Breast epithelium (tissue), 4 donors: ENCODE results near the gene CCK. TPM values are rescaled to one million over a fixed set of nuclear protein-coding genes. Genes with fewer than 3 reads are reported as not detected.

ENCODE experiments used
- DNase-seq, 2 donors: peaks; one replicate each; pipeline ENCODE4 v3.0.0-alpha.2; 2019; ENCODE audit warnings: low spot score in 2 of 2
- H3K27ac ChIP-seq, 2 donors: fragments of 200-600 bp; sonication (generic) in 1 of 2; one replicate each; pipeline ENCODE4 v1.5.1; 2016 to 2019; ENCODE audit warnings: mild to moderate bottlenecking in 1 of 2
- H3K27me3 ChIP-seq, 2 donors: fragments of 200-600 bp; sonication (generic) in 1 of 2; one replicate each; pipeline versions ENCODE4 v1.5.1 to v1.6.0; 2017 to 2019; ENCODE audit warnings: control low read depth in 1 of 2, mild to moderate bottlenecking in 1 of 2
- H3K36me3 ChIP-seq: fragments of 200-600 bp; one replicate; pipeline ENCODE4 v1.5.1; 2019
- H3K4me1 ChIP-seq, 2 donors: fragments of 200-600 bp; sonication (generic); one replicate each; pipeline ENCODE4 v1.5.1; 2016 to 2019; ENCODE audit warnings: control low read depth in 1 of 2
- H3K4me3 ChIP-seq, 3 donors: fragments of 200-600 bp; sonication (generic); 1 replicate in 2 of 3; 2 replicates in 1 of 3; pipeline ENCODE4 v1.5.1; 2016 to 2019; ENCODE audit warnings: mild to moderate bottlenecking in 3 of 3, moderate library complexity in 2 of 3
- H3K9me3 ChIP-seq, 2 donors: fragments of 200-600 bp; sonication (generic) in 1 of 2; one replicate each; pipeline ENCODE4 v1.5.1; 2016 to 2019; ENCODE audit warnings: control low read depth in 1 of 2
- CTCF ChIP-seq, 3 donors: fragments of 450-650 bp; IDR thresholded peaks; one replicate each; pipeline ENCODE4 v1.5.1; 2016 to 2017; ENCODE audit warnings: antibody characterized with exemption in 3 of 3, mild to moderate bottlenecking in 3 of 3, moderate library complexity in 3 of 3
- POLR2A ChIP-seq: fragments of 450-650 bp; IDR thresholded peaks from one replicate; pipeline ENCODE4 v1.6.1; 2016; ENCODE audit warnings: antibody characterized with exemption, mild to moderate bottlenecking, moderate library complexity
- POLR2AphosphoS5 ChIP-seq, 3 donors: sonication (generic); formaldehyde crosslinking; IDR thresholded peaks; one replicate each; pipeline ENCODE4 v1.6.1; 2017; ENCODE audit warnings: antibody characterized with exemption in 3 of 3
- intact Hi-C: fragments of 100-400 bp; cut with DNase I; formaldehyde crosslinking; loops from one replicate; pipeline ENCODE4 v1.15.1; 2023; ENCODE audit warnings: low total_unique reads
- total RNA-seq, 3 donors: library from RNA; depleted of rRNA; stranded (reverse); fragments of >200 nt; gene quantifications; one replicate each; pipeline ENCODE4 v1.1.0, GENCODE V29; 2016

Gene CCK
- total RNA-seq, 3 donors from 2014 or later: not detected

GRCh38 chr3:42256135-42256819 lies 9.7 kb downstream of the CCK start:
- Histone ChIP-seq H3K4me1 (no peaks in the 10 kb centered on the region), H3K27ac (no peak overlapping the region), H3K27me3 (no peaks in the 10 kb centered on the region), H3K36me3 (no peaks in the 10 kb centered on the region), H3K9me3 (no peaks in the 10 kb centered on the region), H3K4me3 (no peak overlapping the region)
- no peak for DNase-seq
- intact Hi-C loops: no loop called here
- TF ChIP-seq CTCF (IDR thresholded peaks at IDR 0.05) (no peak), POLR2A (no peak), POLR2AphosphoS5 (IDR thresholded peaks at IDR 0.05) (no peak)

- Histone ChIP-seq H3K4me1 (no peaks in the 10 kb centered on the region), H3K36me3 (no peaks in the 10 kb centered on the region), H3K27me3 (no peaks in the 10 kb centered on the region), H3K27ac (no peak overlapping the region), H3K9me3 (no peaks in the 10 kb centered on the region), H3K4me3 (no peak overlapping the region)
- TF ChIP-seq POLR2AphosphoS5 (IDR thresholded peaks at IDR 0.05) (no peak), CTCF (IDR thresholded peaks at IDR 0.05) (no peak), POLR2A (no peak)
- intact Hi-C loops: no loop called here
- DNase-seq: no peak
These were observed 11.4 kb downstream of the CCK start for GRCh38 chr3:42254566-42254965.

- Histone ChIP-seq H3K36me3 (no peaks in the 10 kb centered on the region), H3K9me3 (no peaks in the 10 kb centered on the region), H3K4me3 (no peak overlapping the region), H3K4me1 (no peaks in the 10 kb centered on the region), H3K27ac (no peak overlapping the region), H3K27me3 (no peaks in the 10 kb centered on the region)
- intact Hi-C loops: no loop called here
- no peak for DNase-seq
- TF ChIP-seq POLR2A (no peak), CTCF (IDR thresholded peaks at IDR 0.05) (no peak), POLR2AphosphoS5 (IDR thresholded peaks at IDR 0.05) (no peak)
These were observed 15.2 kb downstream of the CCK start for GRCh38 chr3:42250761-42251160.

- no peaks in the 10 kb centered on the region for H3K4me1 ChIP-seq
- peak overlapping the region in 1 of 3 donors; percentile 9 for H3K4me3 ChIP-seq
- intact Hi-C loops: no loop called here
- no peaks in the 10 kb centered on the region for H3K9me3 ChIP-seq
- TF ChIP-seq POLR2AphosphoS5 (IDR thresholded peaks at IDR 0.05) (no peak), CTCF (IDR thresholded peaks at IDR 0.05) (peak; percentile 59 to 77 (median 73))
- no peaks in the 10 kb centered on the region for H3K36me3 ChIP-seq
- H3K27me3 ChIP-seq: no peaks in the 10 kb centered on the region
- H3K27ac ChIP-seq: no peak overlapping the region
- peak in 1 of 2 donors; percentile 50 for DNase-seq
These were observed 18.4 kb downstream of the CCK start for GRCh38 chr3:42247576-42248027.

GRCh38 chr3:42246091-42246490 lies 19.9 kb downstream of the CCK start:
- no peak for DNase-seq
- intact Hi-C loops: no loop called here
- Histone ChIP-seq H3K4me3 (no peak overlapping the region), H3K4me1 (no peaks in the 10 kb centered on the region), H3K27me3 (no peaks in the 10 kb centered on the region), H3K27ac (no peak overlapping the region), H3K9me3 (no peaks in the 10 kb centered on the region), H3K36me3 (no peaks in the 10 kb centered on the region)
- TF ChIP-seq CTCF (IDR thresholded peaks at IDR 0.05) (no peak), POLR2A (no peak)
